Stimulated activated CD8-positive, alpha-beta memory T cell treated with anti-CD3 and anti-CD28 coated beads, Interleukin-7, amount 100 ng/mL, for 48 hours (primary cell): ENCODE data around the gene VTCN1.
A peak's percentile ranks its signal among the peaks of the same experiment; 100 is the strongest.
"Not testable (repeated sequence)": the region's sequence is repeated elsewhere in the genome, so short reads cannot be mapped to it uniquely, and the experiment has no call there.

Experiments
- DNase-seq, 2 donors: peaks; one replicate each; pipeline ENCODE4 v3.0.0-alpha.2; 2020; ENCODE audit warnings: low read depth in 1 of 2; ENCODE audit errors: extremely low read depth in 1 of 2

VTCN1 gene

GRCh38 chr1:117128323-117129079 lies 82.2 kb downstream of the VTCN1 start:
- no peak for DNase-seq

DNA sequence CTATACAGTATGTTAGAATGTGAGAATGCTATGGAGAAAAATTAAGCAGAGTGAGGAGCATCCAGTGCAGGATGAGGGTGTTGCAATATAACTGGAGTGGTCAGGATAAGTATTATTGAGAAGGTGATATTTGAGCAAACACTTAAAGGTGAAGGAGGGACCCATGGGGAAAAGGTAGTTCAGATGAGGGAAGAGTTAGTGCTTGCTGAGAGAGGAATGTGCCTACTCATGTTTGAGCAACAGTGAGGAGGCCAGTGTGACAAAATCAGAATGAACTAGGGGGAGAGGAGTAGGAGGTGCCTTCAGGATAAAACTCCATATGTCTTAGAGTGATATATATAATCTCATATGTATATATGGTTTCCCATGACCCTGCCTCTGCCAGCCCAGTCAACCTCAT lies 82.9 kb downstream of the VTCN1 start:
- DNase-seq: no peak

GRCh38 chr1:117124661-117125060 lies 86.1 kb downstream of the VTCN1 start:
- no peak for DNase-seq

DNA sequence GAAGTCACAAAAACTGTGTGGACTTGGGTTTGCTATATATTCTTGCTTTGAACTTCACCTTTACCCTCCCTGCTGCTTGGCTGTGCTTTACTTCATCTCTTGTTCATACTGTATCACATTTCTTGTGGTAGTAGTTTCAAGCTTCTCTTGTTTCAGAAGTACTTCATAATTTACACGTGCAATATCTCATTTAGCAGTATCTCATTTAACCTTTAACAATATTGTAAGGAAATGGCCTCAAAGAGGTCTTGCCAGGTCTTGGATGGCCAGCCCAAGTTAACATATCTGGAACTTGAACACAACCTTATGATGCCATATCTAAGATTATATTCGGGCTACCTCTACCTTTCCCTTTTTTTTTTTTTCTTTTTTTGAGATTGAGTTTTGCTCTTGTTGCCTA lies 87.5 kb downstream of the VTCN1 start:
- DNase-seq: no peak

DNA sequence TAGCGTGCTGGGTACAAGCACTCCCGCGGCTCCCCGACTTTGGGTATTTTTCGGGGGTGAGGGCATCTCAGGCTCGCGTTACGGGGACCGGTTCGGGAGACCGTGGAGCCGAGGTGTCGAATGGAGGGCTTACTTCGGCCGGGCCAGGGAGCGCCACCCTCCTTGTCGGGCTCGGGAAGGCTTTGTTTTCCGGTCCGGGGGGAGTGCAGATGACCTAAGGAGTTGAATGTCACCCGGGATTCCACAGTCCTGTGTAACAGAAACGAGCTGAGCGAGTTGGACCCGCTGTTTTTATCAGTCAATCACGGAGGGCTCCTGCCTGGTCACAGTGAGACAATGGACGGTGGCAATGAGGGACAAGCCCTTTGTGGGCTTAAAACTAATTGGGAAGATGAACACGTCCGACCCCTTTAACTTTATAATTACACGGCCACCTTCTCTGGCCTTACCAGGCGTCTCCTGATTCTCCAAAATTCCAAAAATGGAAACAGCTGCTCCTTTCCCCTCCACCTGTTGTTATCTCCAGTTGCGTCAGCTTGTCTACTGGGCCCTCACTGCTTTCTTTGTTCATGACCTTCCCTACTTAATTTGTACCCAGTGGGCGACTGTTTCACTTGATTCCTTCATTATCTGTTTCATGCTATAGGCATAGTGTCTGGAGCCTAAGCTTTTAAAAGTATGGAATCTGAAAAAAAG lies 88.2 kb downstream of the VTCN1 start:
- no peak for DNase-seq

- DNase-seq: peak; percentile 57 to 75
These were observed 89.0 kb downstream of the VTCN1 start, which contains the start of gene TRIM45 for GRCh38 chr1:117121589-117122329. TRIM45 (minus strand) TSS chr1:117121749; CDS start chr1:117121201, 548 bp downstream.

- peak in 1 of 2 donors; percentile 0 for DNase-seq
These were observed 89.7 kb downstream of the VTCN1 start for GRCh38 chr1:117120774-117121588.

DNA sequence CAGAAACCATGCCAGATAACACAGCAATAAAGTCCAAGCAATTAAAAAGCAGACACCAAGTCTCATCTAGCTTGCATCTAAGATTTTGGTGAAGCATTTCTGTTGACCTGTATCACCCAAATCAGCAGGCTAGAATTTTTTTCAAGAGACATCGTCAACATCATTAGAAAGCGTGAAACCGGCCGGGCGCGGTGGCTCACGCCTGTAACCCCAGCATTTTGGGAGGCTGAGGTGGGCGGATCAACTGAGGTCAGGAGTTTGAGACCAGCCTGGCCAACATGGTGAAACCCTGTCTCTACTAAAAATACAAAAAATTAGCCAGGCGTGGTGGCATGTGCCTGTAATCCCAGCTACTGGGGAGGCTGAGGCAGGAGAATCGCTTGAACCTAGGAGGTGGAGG lies 91.6 kb downstream of the VTCN1 start:
- DNase-seq: not testable (repeated sequence)

DNA sequence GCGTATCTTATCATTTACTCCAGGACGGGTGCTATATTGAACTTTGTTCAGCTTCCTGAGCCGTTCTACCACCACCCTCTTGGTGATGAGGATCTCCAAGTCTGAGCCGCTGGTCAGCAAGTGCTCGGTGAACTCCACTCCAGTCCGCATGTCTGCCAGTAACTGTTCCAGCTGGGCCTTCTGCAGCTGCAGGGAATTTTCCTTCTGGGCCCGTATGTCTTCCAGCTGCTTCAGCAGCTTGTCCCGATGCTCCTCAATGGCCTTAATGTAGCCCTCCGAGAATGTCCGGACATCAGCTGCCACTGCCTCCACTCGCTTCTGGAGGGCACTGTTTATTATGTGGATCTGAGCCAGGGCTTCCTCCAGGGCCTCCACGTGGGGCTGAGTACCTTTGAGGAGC lies 92.6 kb downstream of the VTCN1 start:
- DNase-seq: no peak

DNA sequence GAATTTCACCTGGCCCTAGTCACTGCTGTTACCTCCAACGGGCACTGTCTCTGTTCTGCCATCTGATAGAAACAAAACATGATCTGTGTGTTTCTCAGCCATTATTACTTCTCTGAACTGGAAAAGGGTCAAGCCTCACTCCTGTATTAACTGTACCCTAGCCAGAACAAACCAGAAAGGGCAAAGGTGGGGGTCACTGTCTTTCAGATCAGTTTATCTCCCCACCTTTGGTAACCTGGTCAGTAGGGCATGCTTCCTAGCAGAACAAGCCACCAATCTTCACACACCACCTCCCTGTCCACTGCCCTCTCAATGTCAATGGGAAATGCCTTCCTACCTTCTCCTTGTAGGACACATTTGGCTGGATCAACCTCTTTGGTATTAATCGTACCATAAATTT lies 93.0 kb downstream of the VTCN1 start:
- no peak for DNase-seq

GRCh38 chr1:117116784-117117130 lies 94.0 kb downstream of the VTCN1 start:
- DNase-seq: no peak

DNA sequence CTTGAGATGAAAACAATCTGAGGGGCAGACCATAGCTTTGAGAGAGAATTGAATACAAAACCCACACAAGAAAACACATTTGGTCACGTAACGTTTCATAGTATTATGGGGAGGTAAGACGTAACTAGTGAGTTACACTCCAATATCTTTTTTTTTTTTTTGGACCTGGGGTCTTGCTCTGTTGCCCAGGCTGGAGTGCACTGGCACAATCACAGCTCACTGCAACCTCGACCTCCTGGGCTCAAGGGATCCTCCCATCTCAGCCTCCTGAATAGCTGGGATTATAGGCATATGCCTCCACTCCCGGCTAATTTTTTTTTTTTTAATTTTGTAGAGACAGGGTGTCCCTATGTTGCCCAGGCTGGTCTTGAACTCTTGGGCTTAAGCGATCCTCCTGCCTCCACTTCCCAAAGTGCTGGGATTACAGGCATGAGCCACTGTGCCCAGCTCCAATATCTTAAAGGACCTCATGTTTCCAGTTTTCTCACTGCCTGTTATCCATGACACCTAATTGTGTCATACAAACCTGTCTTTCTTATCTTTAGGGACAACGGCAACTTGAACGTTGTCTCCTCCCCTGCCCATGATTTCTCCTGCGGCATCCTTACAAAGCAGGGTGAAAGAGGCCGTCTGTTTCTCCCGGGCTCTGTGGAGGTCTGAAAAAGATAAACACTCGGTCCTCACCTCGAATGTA lies 94.5 kb downstream of the VTCN1 start:
- no peak for DNase-seq

DNA sequence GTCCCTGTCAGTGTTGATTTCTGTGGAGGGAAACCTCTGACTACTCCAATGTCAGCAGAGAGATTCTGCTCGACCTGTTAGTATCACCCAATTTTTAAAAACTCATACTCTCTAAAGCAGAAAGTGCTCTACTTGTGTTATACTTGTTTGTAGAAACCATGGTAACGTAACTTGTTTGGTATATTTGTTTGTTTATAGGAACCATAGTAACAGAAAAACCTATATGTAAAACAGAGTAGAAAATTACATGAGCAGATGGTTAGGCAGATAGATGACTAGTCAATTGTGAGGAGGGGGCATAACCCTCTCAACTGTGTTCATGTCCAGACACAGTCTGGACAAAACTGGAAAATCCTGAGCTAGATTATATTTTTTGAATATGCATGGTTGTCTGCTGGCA lies 95.8 kb downstream of the VTCN1 start:
- DNase-seq: no peak

DNA sequence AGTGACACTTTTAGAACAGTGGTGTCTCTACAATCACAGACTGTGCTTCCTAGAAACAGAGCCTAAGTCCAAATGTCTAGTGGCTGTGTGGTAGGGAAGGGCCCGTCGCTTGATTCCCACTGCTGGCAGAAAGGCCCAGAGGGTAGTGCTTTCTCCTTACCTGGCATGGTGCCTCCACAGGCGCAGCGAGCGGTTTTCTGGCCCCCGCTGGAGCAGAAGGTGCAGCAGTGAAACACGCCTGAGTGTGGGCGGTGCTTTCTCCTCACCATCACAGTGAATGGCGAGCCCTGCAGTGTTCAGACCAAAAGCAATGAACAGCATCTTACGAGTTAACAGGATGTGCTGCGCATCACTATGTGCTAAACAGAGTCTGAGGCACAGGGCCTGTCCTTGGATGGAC lies 97.5 kb downstream of the VTCN1 start:
- no peak for DNase-seq

DNA sequence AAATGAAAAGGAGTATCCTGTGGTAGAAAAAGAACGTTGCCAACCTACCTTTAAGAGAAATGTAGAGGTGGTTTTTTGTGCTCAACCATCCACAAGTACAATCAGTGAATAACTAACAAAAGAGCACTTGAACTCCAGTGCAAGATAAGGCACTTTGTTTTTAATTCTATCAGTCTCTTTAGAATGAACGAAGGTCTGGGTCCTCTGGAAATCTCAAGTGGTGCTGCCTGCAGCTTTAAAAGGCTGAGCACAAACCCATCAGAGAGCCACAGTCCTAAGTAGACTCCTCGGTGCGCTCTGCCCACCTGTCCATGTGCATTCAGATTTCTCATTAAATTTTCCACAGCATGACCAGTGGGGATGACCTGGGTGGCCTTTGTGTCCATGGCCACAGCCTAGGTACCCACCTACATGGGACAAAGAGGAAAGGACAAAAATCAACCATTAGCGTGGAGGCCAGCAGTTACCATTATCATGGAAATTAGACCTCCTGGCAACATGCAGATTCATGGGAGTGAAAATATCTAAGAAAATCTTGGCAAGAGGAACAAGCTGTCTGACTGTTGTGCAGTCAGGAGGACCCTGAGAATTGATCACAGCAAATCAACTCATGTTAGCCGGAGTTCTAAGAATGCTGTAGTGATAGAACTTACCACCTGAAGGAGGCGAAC lies 98.5 kb downstream of the VTCN1 start:
- DNase-seq: no peak

GRCh38 chr1:117110774-117111173 lies 100.0 kb downstream of the VTCN1 start:
- DNase-seq: no peak

DNA sequence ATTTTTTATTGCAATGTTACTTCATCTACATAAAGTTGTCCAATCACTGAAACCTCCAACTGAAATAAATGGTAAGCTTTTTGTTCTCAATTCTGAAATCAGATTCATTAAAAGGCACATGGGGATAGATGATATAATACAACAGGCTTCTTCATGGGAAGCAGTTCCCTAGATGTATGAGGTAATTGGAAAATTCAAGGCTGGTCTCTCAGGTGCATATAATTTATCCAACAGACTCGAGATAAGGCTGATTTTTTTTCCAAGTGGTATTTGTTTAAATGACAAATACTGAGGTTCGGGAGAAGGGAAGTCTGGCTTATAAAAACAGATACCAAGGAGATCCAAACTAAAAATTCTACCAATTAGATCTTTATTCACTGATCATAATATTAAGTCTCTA lies 103.4 kb downstream of the VTCN1 start:
- no peak for DNase-seq

DNA sequence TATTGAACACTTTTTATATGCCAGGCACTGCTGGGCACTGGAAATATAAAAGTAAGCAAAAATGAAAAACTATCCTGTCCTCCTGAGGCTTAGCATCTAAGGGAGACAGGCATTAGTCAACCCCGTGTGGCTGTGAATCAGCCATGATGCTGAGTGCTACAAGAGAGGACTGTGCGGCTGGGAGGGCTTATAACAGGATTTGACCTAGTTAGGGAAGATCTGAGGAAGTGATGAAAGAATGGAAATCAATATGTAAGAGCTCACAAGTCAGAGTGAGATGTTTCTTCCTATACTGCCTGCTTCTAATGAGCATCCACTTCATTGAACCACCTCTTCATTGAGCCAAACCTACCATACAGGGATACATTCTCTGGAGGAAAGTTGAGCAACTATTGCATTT lies 104.2 kb downstream of the VTCN1 start:
- DNase-seq: no peak

GRCh38 chr1:117105722-117106121 lies 105.0 kb downstream of the VTCN1 start:
- no peak for DNase-seq

DNA sequence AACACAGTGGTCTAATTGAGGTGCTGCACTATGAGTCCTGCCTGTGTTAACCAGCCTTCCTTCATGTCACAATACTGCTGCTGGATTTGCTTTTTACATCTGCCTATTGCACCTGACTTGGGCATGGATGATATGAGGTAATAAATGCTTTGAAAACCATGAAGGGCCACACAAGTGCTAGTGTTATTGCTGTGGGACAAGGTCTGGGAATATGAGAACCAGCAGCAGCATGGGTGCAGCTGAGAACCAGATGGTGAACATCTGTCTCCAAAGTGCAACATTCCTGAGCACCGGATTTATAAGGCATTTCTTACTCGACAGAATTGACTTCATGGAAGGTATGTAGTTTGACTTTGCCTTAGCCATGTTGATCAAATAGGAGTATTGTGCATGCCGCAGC lies 105.7 kb downstream of the VTCN1 start:
- no peak for DNase-seq
